Erythroblast (primary cell): ENCODE data around the gene KRTAP10-12.

Experiments
- GATA1 ChIP-seq: IDR thresholded peaks from 2 replicates; pipeline ENCODE4 v1.6.1; 2011; ENCODE audit warnings: low read depth, mild to moderate bottlenecking, control low read depth, low read length, moderate library complexity
- POLR2A ChIP-seq: IDR thresholded peaks from 2 replicates; pipeline ENCODE4 v1.6.1; 2011; ENCODE audit warnings: mild to moderate bottlenecking, low read length

GRCh38 chr21:44713846-44714245, 16.9 kb downstream of the KRTAP10-12 start:
- no peak for TF ChIP-seq POLR2A
- no peak for TF ChIP-seq GATA1
